GM13976 (cell line): ENCODE results near the gene NIPAL3.
"Not testable (repeated sequence)": the region's sequence is repeated elsewhere in the genome, so short reads cannot be mapped to it uniquely, and the experiment has no call there.

Experiments used
- DNase-seq: peaks from one replicate; pipeline ENCODE4 v3.0.0; 2012; ENCODE audit warnings: low spot score
- CTCF ChIP-seq: IDR thresholded peaks from 2 replicates; pipeline ENCODE4 v1.5.1; 2012; ENCODE audit warnings: borderline replicate concordance, mild to moderate bottlenecking; ENCODE audit not compliant: insufficient read depth; ENCODE audit errors: extremely low read depth, missing control alignments, control extremely low read depth
- in situ Hi-C: fragments of 300-500 bp; cut with MboI; formaldehyde crosslinking; loops from one replicate; pipeline ENCODE4 v1.12.0; 2022; ENCODE audit warnings: low sequenced_read_pairs, mixed read lengths, inconsistent platforms; ENCODE audit not compliant: unreplicated experiment

Gene NIPAL3

DNA sequence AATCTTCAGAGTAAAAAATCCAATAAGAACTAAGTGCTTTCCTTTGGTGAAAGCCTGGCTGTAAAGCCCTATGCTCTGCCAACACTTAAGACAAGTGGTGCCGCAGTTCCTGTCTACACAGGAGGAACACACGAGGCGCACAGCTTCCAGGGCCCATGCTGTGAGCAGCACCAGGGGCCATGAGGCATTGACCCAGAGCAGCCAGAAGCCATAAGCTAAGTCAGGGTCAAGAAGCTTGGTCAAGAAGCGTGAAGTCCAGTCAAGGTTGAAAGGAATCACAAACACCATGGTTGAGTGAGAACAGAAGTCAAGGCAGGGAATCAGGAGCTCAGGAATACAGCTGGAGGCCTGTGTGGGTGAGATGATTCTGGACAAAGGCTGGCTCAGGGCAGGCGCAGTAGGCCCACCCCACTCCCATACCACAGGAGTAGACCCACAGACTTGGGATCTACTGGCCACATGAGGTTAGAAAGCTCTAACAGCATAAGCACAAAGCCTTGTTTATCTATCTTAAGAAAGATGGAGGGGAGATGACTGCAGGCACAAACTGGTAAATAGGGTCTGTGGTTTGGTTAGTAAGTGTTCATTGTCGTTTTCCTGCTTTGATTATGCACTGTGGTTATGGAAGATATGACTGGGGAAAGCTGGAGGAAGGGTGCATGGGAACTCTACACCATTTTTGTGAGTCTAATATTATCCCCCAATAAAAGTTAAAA is 44.1 kb downstream of the NIPAL3 start:
- DNase-seq = no peak
- in situ Hi-C loops = no loop called here
- TF ChIP-seq CTCF = no peak

- DNase-seq, in situ Hi-C loops: not testable (repeated sequence)
These were observed 46.5 kb downstream of the NIPAL3 start for GRCh38 chr1:24462128-24462527.

DNA sequence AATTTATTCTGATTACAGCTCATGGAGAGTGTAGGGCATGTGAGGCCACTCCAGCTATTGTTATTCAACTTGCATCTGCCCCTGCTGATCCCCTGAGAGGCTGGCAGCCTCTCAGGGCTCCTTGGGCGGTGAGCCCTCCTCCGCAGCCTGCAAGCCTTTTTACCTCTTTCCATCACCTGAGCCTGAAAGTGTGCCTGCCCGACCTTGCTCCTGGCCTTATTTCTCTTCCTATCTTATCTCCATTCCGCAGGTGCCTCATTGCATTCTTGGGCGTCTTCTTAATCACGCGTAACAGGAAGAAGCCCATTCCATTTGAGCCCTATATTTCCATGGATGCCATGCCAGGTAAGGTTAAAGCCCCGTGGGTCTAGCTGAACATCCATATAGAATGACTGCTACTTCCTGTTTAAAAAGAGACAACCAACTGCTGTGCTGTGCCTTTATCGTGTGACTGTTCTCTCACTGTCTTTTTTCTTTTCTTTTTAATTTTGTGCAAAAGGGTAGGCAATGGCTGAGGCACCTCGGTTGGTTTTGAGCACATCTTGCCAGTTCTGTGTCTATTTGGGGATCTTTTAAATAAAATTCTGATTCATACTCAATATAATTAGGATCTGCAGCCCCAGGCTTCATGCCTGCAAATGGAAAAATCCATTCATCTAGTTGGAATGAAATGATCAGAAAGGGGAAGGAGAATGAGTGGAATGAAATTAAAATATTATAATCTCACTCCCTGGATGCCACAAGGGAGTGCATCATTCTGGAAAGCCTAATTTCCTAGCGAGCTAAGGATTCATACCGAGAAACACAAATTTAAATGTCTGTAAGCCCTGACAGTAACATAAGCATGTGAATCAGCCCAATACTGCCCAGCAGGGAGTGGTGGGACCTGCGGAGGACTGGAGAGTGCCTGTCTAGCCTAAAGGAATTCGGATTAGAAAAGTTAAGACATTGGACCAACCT is 48.5 kb downstream of the NIPAL3 start:
- TF ChIP-seq CTCF = no peak
- in situ Hi-C loops = no loop called here
- no peak for DNase-seq

DNA sequence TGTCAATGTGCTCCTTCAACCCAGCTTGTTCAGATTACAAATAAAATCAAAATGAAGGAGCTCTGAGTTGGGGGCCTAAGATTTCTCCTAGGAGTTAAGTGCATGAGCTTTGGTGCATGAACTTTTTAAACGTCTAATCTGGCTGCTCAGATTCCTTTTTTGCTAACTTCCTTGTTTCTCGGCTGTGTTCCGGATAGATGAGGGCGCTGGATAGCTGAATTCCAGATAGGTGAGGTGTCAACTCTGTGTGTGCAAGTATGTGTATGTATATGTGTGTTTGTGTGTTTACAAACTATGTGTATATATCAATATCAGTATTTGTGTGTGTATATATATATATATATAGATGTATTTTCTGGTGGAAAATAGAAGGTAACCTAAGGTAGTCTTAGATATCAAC is 49.5 kb downstream of the NIPAL3 start:
- no peak for TF ChIP-seq CTCF
- in situ Hi-C loops = no loop called here
- no peak for DNase-seq

- in situ Hi-C loops = no loop called here
- TF ChIP-seq CTCF = no peak
- DNase-seq = no peak
These were observed 50.0 kb downstream of the NIPAL3 start for GRCh38 chr1:24465638-24466037.

DNA sequence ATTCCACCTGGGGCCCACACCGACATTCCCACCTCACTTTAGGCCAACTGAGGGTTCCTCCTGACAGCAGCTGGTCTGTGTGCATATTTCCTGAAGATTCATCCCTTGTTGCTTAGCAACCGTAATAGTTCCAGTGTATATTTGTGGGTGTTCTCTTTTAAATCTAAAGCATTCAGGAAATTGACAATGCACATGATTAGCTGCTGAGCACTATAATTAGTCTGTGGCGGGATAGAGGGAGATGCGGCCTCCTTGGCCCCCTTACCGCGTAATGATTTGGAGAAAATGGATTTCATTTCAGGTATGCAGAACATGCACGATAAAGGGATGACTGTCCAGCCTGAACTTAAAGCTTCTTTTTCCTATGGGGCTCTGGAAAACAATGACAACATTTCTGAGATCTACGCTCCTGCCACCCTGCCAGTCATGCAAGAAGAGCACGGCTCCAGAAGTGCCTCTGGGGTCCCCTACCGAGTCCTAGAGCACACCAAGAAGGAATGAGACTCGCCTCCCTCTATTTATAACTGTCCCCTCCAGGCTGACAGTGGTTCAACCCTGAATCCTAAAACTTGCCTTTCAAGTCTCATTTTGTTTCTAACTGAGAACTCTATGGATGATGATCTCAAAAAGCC is 53.2 kb downstream of the NIPAL3 start:
- TF ChIP-seq CTCF = no peak
- DNase-seq = no peak
- in situ Hi-C loops = no loop called here

DNA sequence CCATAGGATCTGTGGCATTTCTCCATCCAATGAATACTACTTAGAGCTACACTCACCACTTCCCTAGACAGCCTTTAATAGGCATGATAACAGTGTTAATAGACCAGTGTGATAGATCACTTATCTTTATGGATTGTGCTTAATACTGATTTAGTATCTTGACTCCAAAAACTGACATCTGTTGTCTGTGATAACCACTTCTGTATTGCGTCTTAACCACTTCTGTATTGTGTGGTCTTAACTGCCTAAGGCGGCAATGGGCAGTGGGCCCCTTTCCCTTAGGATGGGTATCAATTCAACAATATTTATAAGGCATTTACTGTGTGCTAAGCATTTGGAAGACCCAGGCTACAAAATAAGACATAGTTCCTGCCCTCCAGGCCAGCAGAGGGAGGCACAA is 55.0 kb downstream of the NIPAL3 start:
- in situ Hi-C loops = no loop called here
- DNase-seq = no peak
- no peak for TF ChIP-seq CTCF
